Liver (tissue), 9 donors: ENCODE results near the gene ANKMY1. TPM values are rescaled to one million over a fixed set of nuclear protein-coding genes. Genes with fewer than 3 reads are reported as not detected.

Experiments
- DNase-seq: peaks from one replicate; pipeline ENCODE4 v3.0.0-alpha.2; 2017; ENCODE audit warnings: low spot score
- H3K27ac ChIP-seq, 2 donors: one replicate each; pipeline ENCODE4 v1.7.0; 2013; ENCODE audit warnings: inconsistent platforms in 2 of 2, low read length in 2 of 2, control low read depth in 1 of 2, low read depth in 1 of 2, mild to moderate bottlenecking in 1 of 2
- H3K27me3 ChIP-seq, 4 donors: one replicate each; pipeline versions ENCODE4 v1.6.1 to v1.7.0; 2013; ENCODE audit warnings: low read length in 3 of 4, inconsistent platforms in 1 of 4, mild to moderate bottlenecking in 1 of 4, moderate library complexity in 1 of 4; ENCODE audit not compliant: control insufficient read depth in 4 of 4, insufficient read depth in 4 of 4
- H3K36me3 ChIP-seq, 4 donors: one replicate each; pipeline versions ENCODE4 v1.6.1 to v1.7.0; 2013; ENCODE audit warnings: low read length in 3 of 4, mild to moderate bottlenecking in 3 of 4, low read depth in 1 of 4, moderate library complexity in 1 of 4; ENCODE audit not compliant: control insufficient read depth in 4 of 4, insufficient read depth in 3 of 4
- H3K4me1 ChIP-seq, 4 donors: one replicate each; pipeline versions ENCODE4 v1.6.1 to v1.7.0; 2013; ENCODE audit warnings: low read length in 3 of 4, mild to moderate bottlenecking in 3 of 4, moderate library complexity in 1 of 4; ENCODE audit not compliant: control insufficient read depth in 4 of 4, insufficient read depth in 4 of 4
- H3K4me3 ChIP-seq, 3 donors: one replicate each; pipeline versions ENCODE4 v1.6.1 to v1.7.0; 2013; ENCODE audit warnings: low read length in 3 of 3, control low read depth in 1 of 3, low read depth in 1 of 3, mild to moderate bottlenecking in 1 of 3
- H3K9ac ChIP-seq, 2 donors: one replicate each; pipeline ENCODE4 v1.7.0; 2013; ENCODE audit warnings: low read length in 2 of 2, mild to moderate bottlenecking in 2 of 2, moderate library complexity in 2 of 2, control low read depth in 1 of 2, low read depth in 1 of 2
- H3K9me3 ChIP-seq, 4 donors: one replicate each; pipeline versions ENCODE4 v1.6.1 to v1.7.0; 2013; ENCODE audit warnings: low read length in 3 of 4; ENCODE audit not compliant: control insufficient read depth in 4 of 4
- HNF4A ChIP-seq, 2 donors: conservative IDR thresholded peaks; 2 replicates each; pipeline ENCODE4 v1.6.1; 2016; ENCODE audit warnings: antibody characterized with exemption in 2 of 2, mild to moderate bottlenecking in 2 of 2
- HNF4G ChIP-seq: IDR thresholded peaks from 2 replicates; pipeline ENCODE4 v1.6.1; 2016; ENCODE audit warnings: antibody characterized with exemption
- JUND ChIP-seq, 2 donors: IDR thresholded peaks; 2 replicates each; pipeline ENCODE4 v1.6.1; 2016; ENCODE audit warnings: antibody characterized with exemption in 2 of 2
- SP1 ChIP-seq: IDR thresholded peaks from 2 replicates; pipeline ENCODE4 v1.6.1; 2018; ENCODE audit warnings: antibody characterized with exemption, mild to moderate bottlenecking
- WGBS: extraction: QIAGEN DNeasy Blood & Tissue Kit; methylation state at CpG from one replicate; pipeline ENCODE4 v1.1.7; 2013; 5-methylcytosine and 5-hydroxymethylcytosine counted together
- polyA plus RNA-seq, 2 donors: library from polyadenylated mRNA; stranded (reverse) in 1 of 2; unstranded in 1 of 2; fragments of 200-250 nt in 1 of 2; fragments of >200 nt in 1 of 2; fragmentation: Nextera tagmentation in 1 of 2; extraction: Ambion mirVana in 1 of 2; gene quantifications; one replicate each; pipeline versions ENCODE4 v1.2.1 to v1.2.3, GENCODE V29; 2013 to 2015
- total RNA-seq, 2 donors: library from RNA; depleted of rRNA; stranded (reverse); fragments of >200 nt; gene quantifications; one replicate each; pipeline ENCODE4 v1.2.3, GENCODE V29; 2014
- TF ChIP-seq, protein P1 (sequence below): IDR thresholded peaks from 2 replicates; pipeline ENCODE4 v1.6.1; 2016; ENCODE audit warnings: antibody characterized with exemption
- TF ChIP-seq, protein P2 (sequence below): IDR thresholded peaks from 2 replicates; pipeline ENCODE4 v1.6.1; 2016; ENCODE audit warnings: antibody characterized with exemption
- donor health status: healthy.
- donor health status: healthy.
- donor health status: healthy.
- donor health status: healthy.
- donor health status: healthy.

Gene ANKMY1
- total and polyA plus RNA-seq, 4 donors: 2.5 to 12.8 (median 4.2) TPM

DNA sequence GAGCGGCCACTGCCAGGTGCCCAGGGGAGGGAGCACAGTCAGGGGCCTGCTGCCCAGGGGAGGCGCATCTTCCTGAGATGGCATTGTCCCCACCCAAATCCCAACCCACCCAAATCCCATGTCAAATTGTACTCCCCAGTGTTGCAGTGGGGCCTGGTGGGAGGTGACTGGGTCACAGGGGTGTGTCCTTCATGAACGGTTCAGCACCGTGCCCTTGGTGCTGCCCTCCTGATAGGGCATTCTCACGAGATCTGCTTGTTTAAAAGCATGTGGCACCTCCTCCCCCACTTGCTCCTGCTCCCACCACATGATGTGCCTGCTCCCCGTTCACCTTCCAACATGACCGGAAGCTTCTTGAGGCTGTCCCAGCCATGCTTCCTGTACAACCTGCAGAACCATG lies 27.6 kb downstream of the ANKMY1 start:
- TF ChIP-seq JUND (IDR thresholded peaks at IDR 0.05) (no peak), HNF4A (conservative IDR thresholded peaks at IDR 0.05) (no peak)
- Histone ChIP-seq H3K36me3 (peaks cover 1 to 11% (median 7%) of the 10 kb centered on the region in 4 donors), H3K9me3 (peaks cover 0 to 13% (median 5%) of the 10 kb centered on the region in 4 donors), H3K27me3 (no peaks in the 10 kb centered on the region), H3K27ac (no peak overlapping the region), H3K4me3 (no peak overlapping the region), H3K9ac (no peak overlapping the region), H3K4me1 (no peaks in the 10 kb centered on the region)
- peak; percentile 4 for DNase-seq
- WGBS: 97% methylated on average over 7 of the region's 7 CpGs

DNA sequence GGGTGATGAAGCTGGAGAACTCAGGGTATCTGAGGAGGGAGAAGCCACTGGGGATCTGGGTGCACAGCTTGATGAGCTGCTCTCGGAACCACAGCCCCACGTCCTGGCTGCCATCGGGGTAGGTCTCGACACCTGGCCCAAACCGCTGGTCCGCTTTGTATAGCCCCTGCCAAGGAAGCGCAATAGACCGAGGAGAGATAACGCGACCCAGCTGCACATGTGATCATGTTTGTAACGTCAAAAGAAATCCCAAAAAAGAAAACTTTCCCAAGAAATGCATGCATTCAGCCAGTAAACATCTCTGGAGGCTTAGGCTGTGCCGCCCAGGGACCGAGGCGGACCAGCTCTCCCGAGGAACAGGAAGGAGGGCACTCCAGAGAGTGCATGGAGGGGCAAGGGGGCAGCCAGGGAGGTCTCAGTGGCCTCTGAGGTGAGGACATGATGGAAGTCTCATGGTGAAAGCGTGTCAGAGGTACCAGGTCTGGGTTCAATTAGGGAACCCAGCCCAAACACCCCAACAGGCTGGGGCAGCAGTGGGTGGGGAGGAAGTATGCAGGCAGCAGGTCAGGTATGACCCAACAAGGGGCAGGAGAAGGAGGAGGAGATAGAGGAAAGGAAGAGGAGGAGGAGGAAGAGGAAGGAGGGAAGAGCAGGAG lies 28.3 kb downstream of the ANKMY1 start:
- WGBS: 94% methylated on average over 16 of the region's 16 CpGs
- peak; percentile 28 for DNase-seq
- TF ChIP-seq HNF4G (no peak), JUND (IDR thresholded peaks at IDR 0.05) (no peak), SP1 (no peak)
- TF ChIP-seq, protein P1, sequence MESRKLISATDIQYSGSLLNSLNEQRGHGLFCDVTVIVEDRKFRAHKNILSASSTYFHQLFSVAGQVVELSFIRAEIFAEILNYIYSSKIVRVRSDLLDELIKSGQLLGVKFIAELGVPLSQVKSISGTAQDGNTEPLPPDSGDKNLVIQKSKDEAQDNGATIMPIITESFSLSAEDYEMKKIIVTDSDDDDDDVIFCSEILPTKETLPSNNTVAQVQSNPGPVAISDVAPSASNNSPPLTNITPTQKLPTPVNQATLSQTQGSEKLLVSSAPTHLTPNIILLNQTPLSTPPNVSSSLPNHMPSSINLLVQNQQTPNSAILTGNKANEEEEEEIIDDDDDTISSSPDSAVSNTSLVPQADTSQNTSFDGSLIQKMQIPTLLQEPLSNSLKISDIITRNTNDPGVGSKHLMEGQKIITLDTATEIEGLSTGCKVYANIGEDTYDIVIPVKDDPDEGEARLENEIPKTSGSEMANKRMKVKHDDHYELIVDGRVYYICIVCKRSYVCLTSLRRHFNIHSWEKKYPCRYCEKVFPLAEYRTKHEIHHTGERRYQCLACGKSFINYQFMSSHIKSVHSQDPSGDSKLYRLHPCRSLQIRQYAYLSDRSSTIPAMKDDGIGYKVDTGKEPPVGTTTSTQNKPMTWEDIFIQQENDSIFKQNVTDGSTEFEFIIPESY: no peak
- TF ChIP-seq, protein P2, sequence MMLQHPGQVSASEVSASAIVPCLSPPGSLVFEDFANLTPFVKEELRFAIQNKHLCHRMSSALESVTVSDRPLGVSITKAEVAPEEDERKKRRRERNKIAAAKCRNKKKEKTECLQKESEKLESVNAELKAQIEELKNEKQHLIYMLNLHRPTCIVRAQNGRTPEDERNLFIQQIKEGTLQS: no peak
- Histone ChIP-seq H3K27ac (no peak overlapping the region), H3K9ac (no peak overlapping the region), H3K9me3 (peaks cover 0 to 13% (median 5%) of the 10 kb centered on the region in 4 donors), H3K4me3 (no peak overlapping the region), H3K27me3 (no peaks in the 10 kb centered on the region), H3K36me3 (peaks cover 1 to 10% (median 6%) of the 10 kb centered on the region in 4 donors), H3K4me1 (no peaks in the 10 kb centered on the region)

DNA sequence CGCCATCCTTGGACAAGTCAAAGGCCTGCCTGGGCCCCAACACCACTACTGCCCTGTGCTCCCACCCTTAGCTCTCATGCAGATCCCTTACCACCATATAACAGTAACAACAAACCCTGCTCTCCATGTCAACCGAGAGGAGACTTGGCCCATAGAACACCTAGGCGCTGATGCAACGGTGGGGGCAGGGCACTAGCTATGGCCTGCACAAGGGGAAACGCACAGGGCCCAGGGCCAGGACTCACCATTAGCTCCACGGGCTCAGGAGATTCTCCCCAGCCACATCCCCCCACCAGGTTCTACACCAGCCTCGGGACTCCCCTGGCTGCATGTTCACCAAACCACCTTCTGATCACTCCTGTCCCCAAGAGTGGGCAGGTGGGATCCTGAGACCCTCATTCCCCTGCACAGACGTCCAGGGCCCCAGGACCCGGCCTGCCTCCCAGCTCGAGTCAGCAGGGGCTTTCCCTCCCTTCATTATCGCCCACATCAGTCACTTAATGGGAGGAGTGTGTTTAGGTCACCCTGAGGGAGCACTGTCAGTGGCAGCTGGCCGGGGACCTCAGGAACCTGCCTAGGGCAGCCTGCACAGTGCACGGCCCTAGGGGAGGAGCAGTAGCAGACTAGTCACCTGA lies 29.3 kb downstream of the ANKMY1 start:
- peaks cover 0 to 13% (median 5%) of the 10 kb centered on the region in 4 donors for H3K9me3 ChIP-seq
- H3K4me3 ChIP-seq: no peak overlapping the region
- TF ChIP-seq, protein P1: no peak
- no peak overlapping the region for H3K27ac ChIP-seq
- no peak overlapping the region for H3K9ac ChIP-seq
- H3K27me3 ChIP-seq: no peaks in the 10 kb centered on the region
- H3K36me3 ChIP-seq: peaks cover 1 to 17% (median 7%) of the 10 kb centered on the region in 4 donors
- DNase-seq: no peak
- H3K4me1 ChIP-seq: no peaks in the 10 kb centered on the region
- WGBS: 97% methylated on average over 13 of the region's 13 CpGs
